CD4-positive, alpha-beta T cell (primary cell): Measurements from ENCODE around the gene PSMB2. TPM values are rescaled to one million over a fixed set of nuclear protein-coding genes. Genes with fewer than 3 reads are reported as not detected.
A peak's percentile ranks its signal among the peaks of the same experiment; 100 is the strongest.
"Not testable (repeated sequence)": the region's sequence is repeated elsewhere in the genome, so short reads cannot be mapped to it uniquely, and the experiment has no call there.

Experiments used
- ATAC-seq: fragments of 200-7000 bp; cut with Tn5 transposase; one replicate; pipeline ENCODE4 v1.10.0; 2022; ENCODE audit warnings: mild to moderate bottlenecking; ENCODE audit not compliant: poor library complexity
- CTCF ChIA-PET: fragments of 350-600 bp; sonication (Branson Sonifier 250); formaldehyde crosslinking; loops from one replicate; lab custom pipeline; 2021; ENCODE audit warnings: antibody characterized with exemption, inconsistent platforms; lab: Charles Lee
- POLR2A ChIA-PET: fragments of 350-600 bp; sonication (Branson Sonifier 250); formaldehyde crosslinking; loops from one replicate; lab custom pipeline; 2021; ENCODE audit warnings: antibody characterized with exemption, inconsistent platforms; lab: Charles Lee
- DNase-seq, 14 experiments: peaks; one replicate each; pipeline ENCODE4 v3.0.0-alpha.2; 2013 to 2020; ENCODE audit warnings: mixed read lengths in 2 of 14
- H3K27ac ChIP-seq, 2 donors: one replicate each; pipeline versions ENCODE4 v1.5.1 to v1.7.0; 2013; ENCODE audit warnings: low read length in 2 of 2, low read depth in 1 of 2, mild to moderate bottlenecking in 1 of 2
- H3K27me3 ChIP-seq, 2 experiments: 1 replicate in 1 of 2; 2 replicates in 1 of 2; pipeline versions ENCODE4 v1.6.1 to v1.7.0; 2013; ENCODE audit warnings: low read length in 2 of 2, control low read depth in 1 of 2, mild to moderate bottlenecking in 1 of 2, moderate library complexity in 1 of 2; ENCODE audit not compliant: insufficient read depth in 2 of 2, control insufficient read depth in 1 of 2
- H3K36me3 ChIP-seq: one replicate; pipeline ENCODE4 v1.6.1; 2013; ENCODE audit warnings: low read length, control low read depth; ENCODE audit not compliant: insufficient read depth
- H3K4me1 ChIP-seq: one replicate; pipeline ENCODE4 v1.6.1; 2013; ENCODE audit warnings: low read length, control low read depth; ENCODE audit not compliant: insufficient read depth
- H3K4me3 ChIP-seq: one replicate; pipeline ENCODE4 v1.5.1; 2013; ENCODE audit warnings: mild to moderate bottlenecking, low read length, moderate library complexity
- H3K9me3 ChIP-seq, 2 experiments: 1 replicate in 1 of 2; 2 replicates in 1 of 2; pipeline versions ENCODE4 v1.6.1 to v1.7.0; 2013; ENCODE audit warnings: low read length in 2 of 2, mild to moderate bottlenecking in 2 of 2, control low read depth in 1 of 2, moderate library complexity in 1 of 2; ENCODE audit not compliant: control insufficient read depth in 1 of 2, insufficient read depth in 1 of 2
- H3K27ac Mint-ChIP-seq: one replicate; pipeline ENCODE4 v1.8.0; 2020; ENCODE audit warnings: mixed read lengths
- H3K27me3 Mint-ChIP-seq: one replicate; pipeline ENCODE4 v1.8.0; 2021; ENCODE audit warnings: mixed read lengths
- H3K36me3 Mint-ChIP-seq: one replicate; pipeline ENCODE4 v1.8.0; 2021; ENCODE audit warnings: low read depth, mixed read lengths
- H3K4me1 Mint-ChIP-seq: one replicate; pipeline ENCODE4 v1.8.0; 2021; ENCODE audit warnings: low read depth, mixed read lengths
- H3K4me3 Mint-ChIP-seq: one replicate; pipeline ENCODE4 v1.8.0; 2020; ENCODE audit warnings: mild to moderate bottlenecking, mixed read lengths
- H3K9me3 Mint-ChIP-seq: one replicate; pipeline ENCODE4 v1.8.0; 2020; ENCODE audit warnings: mixed read lengths
- CTCF ChIP-seq: fragments of 200-600 bp; IDR thresholded peaks from one replicate; pipeline ENCODE4 v1.8.0; 2022; ENCODE audit warnings: antibody characterized with exemption, mild to moderate bottlenecking
- intact Hi-C, 2 experiments: fragments of 100-400 bp; cut with DNase I in 1 of 2; cut with micrococcal nuclease in 1 of 2; formaldehyde crosslinking; loops; one replicate each; pipeline versions ENCODE4 v1.15.1 to v1.9.0; 2023 to 2025; cut with DNase I, micrococcal nuclease
- polyA plus RNA-seq, 2 donors: library from polyadenylated mRNA; unstranded; fragments of 120-200 nt; gene quantifications; one replicate each; pipeline ENCODE4 v1.2.1, GENCODE V29; 2013
- total RNA-seq, 174 experiments: library from RNA in 2 of 174; stranded (reverse) in 2 of 174; gene quantifications; one replicate each; pipeline ENCODE4 v1.2.3 and lab custom pipeline; 2021 to 2026

The PSMB2 gene
- total RNA-seq (10 to 100 TPM; 34.0 to 35.3 TPM), total RNA-seq (lab: John Stamatoyannopoulos, UW) (25.2 to 345 (median 50.6) reads per million in 172 experiments)
- 36.5 TPM for polyA plus RNA-seq (2013, experiment 1 of 2)
- polyA plus RNA-seq (2013, experiment 2 of 2), result 42.9 TPM

GRCh38 chr1:35641233-35641866 is at the start of gene PSMB2:
Gene PSMB2, minus strand, starts transcription at chr1:35641526. Its CDS starts 94 bp downstream, at chr1:35641432.
- Histone ChIP-seq H3K36me3 (no peaks in the 10 kb centered on the region), H3K4me1 (peaks cover 15% of the 10 kb centered on the region), H3K4me3 (peak within 1 kb of the TSS; percentile 83), H3K27me3 (peaks cover 0 to 16% of the 10 kb centered on the region in 2 experiments), H3K27ac (peak within 1 kb of the TSS; percentile 63 to 73), H3K9me3 (no peaks in the 10 kb centered on the region)
- H3K27me3 Mint-ChIP-seq, result peaks cover 35% of the 10 kb centered on the region
- H3K27ac Mint-ChIP-seq, result peak within 1 kb of the TSS; percentile 98
- DNase-seq (peak; percentile 92 to 98 (median 96)), ATAC-seq (peak; percentile 89)
- no peaks in the 10 kb centered on the region for H3K9me3 Mint-ChIP-seq
- H3K4me3 Mint-ChIP-seq, result peak within 1 kb of the TSS; percentile 99
- POLR2A ChIA-PET, result interaction anchor here (1.1 kb wide), 1 partner anchor 72 kb away, joined by 8 read pairs; no protein-coding TSS in a partner anchor
- peaks cover 47% of the 10 kb centered on the region for H3K4me1 Mint-ChIP-seq
- peaks cover 18% of the 10 kb centered on the region for H3K36me3 Mint-ChIP-seq
- CTCF ChIA-PET, result interaction anchor here (0.7 to 1.0 kb wide), 2 partner anchors 10 to 76 kb away, joined by 3 read pairs; no protein-coding TSS in a partner anchor
- no peak for TF ChIP-seq CTCF
- intact Hi-C loops, result loop anchor here (2.0 to 10.0 kb wide), 5 partner anchors 73 to 823 kb away; partner anchors contain the start of genes C1orf216 (in 2 of the 2), CLSPN (in 1 of the 2), MRPS15 (in 1 of the 2) and SFPQ (in 1 of the 2)

GRCh38 chr1:35691080-35691479 is 49.8 kb upstream of the PSMB2 start:
- no peaks in the 10 kb centered on the region for H3K9me3 ChIP-seq
- no peaks in the 10 kb centered on the region for H3K36me3 ChIP-seq
- no peaks in the 10 kb centered on the region for H3K4me1 ChIP-seq
- H3K4me3 Mint-ChIP-seq, result no peak overlapping the region
- H3K4me3 ChIP-seq, result no peak overlapping the region
- H3K36me3 Mint-ChIP-seq, result no peaks in the 10 kb centered on the region
- H3K27me3 ChIP-seq, result peaks cover 0 to 6% of the 10 kb centered on the region in 2 experiments
- H3K9me3 Mint-ChIP-seq, result no peaks in the 10 kb centered on the region
- no peak for TF ChIP-seq CTCF
- CTCF ChIA-PET, result interaction anchor here (0.6 to 1.0 kb wide), 2 partner anchors 25 to 110 kb away, joined by 3 read pairs; no protein-coding TSS in a partner anchor
- intact Hi-C loops, result no loop called here
- no peaks in the 10 kb centered on the region for H3K4me1 Mint-ChIP-seq
- no peak for DNase-seq
- no peak overlapping the region for H3K27ac Mint-ChIP-seq
- ATAC-seq, result no peak
- peaks cover 3% of the 10 kb centered on the region for H3K27me3 Mint-ChIP-seq
- no peak overlapping the region for H3K27ac ChIP-seq
- POLR2A ChIA-PET, result no interaction called here

GRCh38 chr1:35690103-35690502 is 48.8 kb upstream of the PSMB2 start:
- CTCF ChIA-PET, result interaction anchor here (1.0 kb wide), 1 partner anchor 26 kb away, joined by 3 read pairs; no protein-coding TSS in a partner anchor
- H3K27ac Mint-ChIP-seq, H3K36me3 Mint-ChIP-seq, ATAC-seq, H3K9me3 Mint-ChIP-seq, POLR2A ChIA-PET, H3K4me1 ChIP-seq, H3K36me3 ChIP-seq, H3K27ac ChIP-seq, H3K4me3 ChIP-seq, intact Hi-C loops, DNase-seq, H3K4me3 Mint-ChIP-seq, H3K27me3 Mint-ChIP-seq, H3K4me1 Mint-ChIP-seq, H3K9me3 ChIP-seq, H3K27me3 ChIP-seq: not testable (repeated sequence)
